CD4-positive, alpha-beta T cell (primary cell): Measurements from ENCODE around the gene CCDC102B. TPM values are rescaled to one million over a fixed set of nuclear protein-coding genes. Genes with fewer than 3 reads are reported as not detected.

Experiments used
- ATAC-seq: fragments of 200-7000 bp; cut with Tn5 transposase; one replicate; pipeline ENCODE4 v1.10.0; 2022; ENCODE audit warnings: mild to moderate bottlenecking; ENCODE audit not compliant: poor library complexity
- CTCF ChIA-PET: fragments of 350-600 bp; sonication (Branson Sonifier 250); formaldehyde crosslinking; loops from one replicate; lab custom pipeline; 2021; ENCODE audit warnings: antibody characterized with exemption, inconsistent platforms; lab: Charles Lee
- POLR2A ChIA-PET: fragments of 350-600 bp; sonication (Branson Sonifier 250); formaldehyde crosslinking; loops from one replicate; lab custom pipeline; 2021; ENCODE audit warnings: antibody characterized with exemption, inconsistent platforms; lab: Charles Lee
- DNase-seq, 14 experiments: peaks; one replicate each; pipeline ENCODE4 v3.0.0-alpha.2; 2013 to 2020; ENCODE audit warnings: mixed read lengths in 2 of 14
- H3K27ac ChIP-seq, 2 donors: one replicate each; pipeline versions ENCODE4 v1.5.1 to v1.7.0; 2013; ENCODE audit warnings: low read length in 2 of 2, low read depth in 1 of 2, mild to moderate bottlenecking in 1 of 2
- H3K27me3 ChIP-seq, 2 experiments: 1 replicate in 1 of 2; 2 replicates in 1 of 2; pipeline versions ENCODE4 v1.6.1 to v1.7.0; 2013; ENCODE audit warnings: low read length in 2 of 2, control low read depth in 1 of 2, mild to moderate bottlenecking in 1 of 2, moderate library complexity in 1 of 2; ENCODE audit not compliant: insufficient read depth in 2 of 2, control insufficient read depth in 1 of 2
- H3K36me3 ChIP-seq: one replicate; pipeline ENCODE4 v1.6.1; 2013; ENCODE audit warnings: low read length, control low read depth; ENCODE audit not compliant: insufficient read depth
- H3K4me1 ChIP-seq: one replicate; pipeline ENCODE4 v1.6.1; 2013; ENCODE audit warnings: low read length, control low read depth; ENCODE audit not compliant: insufficient read depth
- H3K4me3 ChIP-seq: one replicate; pipeline ENCODE4 v1.5.1; 2013; ENCODE audit warnings: mild to moderate bottlenecking, low read length, moderate library complexity
- H3K9me3 ChIP-seq, 2 experiments: 1 replicate in 1 of 2; 2 replicates in 1 of 2; pipeline versions ENCODE4 v1.6.1 to v1.7.0; 2013; ENCODE audit warnings: low read length in 2 of 2, mild to moderate bottlenecking in 2 of 2, control low read depth in 1 of 2, moderate library complexity in 1 of 2; ENCODE audit not compliant: control insufficient read depth in 1 of 2, insufficient read depth in 1 of 2
- H3K27ac Mint-ChIP-seq: one replicate; pipeline ENCODE4 v1.8.0; 2020; ENCODE audit warnings: mixed read lengths
- H3K27me3 Mint-ChIP-seq: one replicate; pipeline ENCODE4 v1.8.0; 2021; ENCODE audit warnings: mixed read lengths
- H3K36me3 Mint-ChIP-seq: one replicate; pipeline ENCODE4 v1.8.0; 2021; ENCODE audit warnings: low read depth, mixed read lengths
- H3K4me1 Mint-ChIP-seq: one replicate; pipeline ENCODE4 v1.8.0; 2021; ENCODE audit warnings: low read depth, mixed read lengths
- H3K4me3 Mint-ChIP-seq: one replicate; pipeline ENCODE4 v1.8.0; 2020; ENCODE audit warnings: mild to moderate bottlenecking, mixed read lengths
- H3K9me3 Mint-ChIP-seq: one replicate; pipeline ENCODE4 v1.8.0; 2020; ENCODE audit warnings: mixed read lengths
- intact Hi-C, 2 experiments: fragments of 100-400 bp; cut with DNase I in 1 of 2; cut with micrococcal nuclease in 1 of 2; formaldehyde crosslinking; loops; one replicate each; pipeline versions ENCODE4 v1.15.1 to v1.9.0; 2023 to 2025; cut with DNase I, micrococcal nuclease
- total RNA-seq, 174 experiments: library from RNA in 2 of 174; stranded (reverse) in 2 of 174; gene quantifications; one replicate each; pipeline ENCODE4 v1.2.3 and lab custom pipeline; 2021 to 2026
- TF ChIP-seq, protein P1 (sequence below): fragments of 200-600 bp; IDR thresholded peaks from one replicate; pipeline ENCODE4 v1.8.0; 2022; ENCODE audit warnings: antibody characterized with exemption, mild to moderate bottlenecking

Gene CCDC102B
- total RNA-seq, 2 experiments from 2014 or later, result 2.6 to 3.0 TPM

DNA sequence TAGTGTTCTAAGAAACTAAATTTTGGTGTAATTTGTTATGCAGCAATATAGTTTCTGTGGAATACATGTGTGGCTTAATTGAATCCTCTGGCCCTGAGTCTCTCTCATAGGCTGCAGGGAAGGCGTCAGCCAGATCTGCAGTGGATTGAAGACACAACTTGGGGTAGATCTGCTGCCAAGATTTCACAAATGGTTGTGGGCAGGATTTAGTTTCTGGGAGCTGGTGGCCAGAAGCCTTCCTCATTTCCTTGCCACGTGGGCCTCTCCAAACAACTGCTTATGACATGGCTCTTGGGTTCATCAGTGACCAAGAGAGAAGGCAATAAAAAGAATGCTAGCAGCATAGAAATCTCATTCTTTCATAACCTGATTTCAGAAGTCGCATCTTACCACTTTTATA, 28.2 kb downstream of the CCDC102B start:
- POLR2A ChIA-PET, result no interaction called here

GRCh38 chr18:68830256-68831045, 32.6 kb downstream of the CCDC102B start:
- no peak for ATAC-seq
- ChIA-PET POLR2A (no interaction called here), CTCF (no interaction called here)
- intact Hi-C loops, result no loop called here
- H3K4me3 ChIP-seq, result no peak overlapping the region
- TF ChIP-seq, protein P1, sequence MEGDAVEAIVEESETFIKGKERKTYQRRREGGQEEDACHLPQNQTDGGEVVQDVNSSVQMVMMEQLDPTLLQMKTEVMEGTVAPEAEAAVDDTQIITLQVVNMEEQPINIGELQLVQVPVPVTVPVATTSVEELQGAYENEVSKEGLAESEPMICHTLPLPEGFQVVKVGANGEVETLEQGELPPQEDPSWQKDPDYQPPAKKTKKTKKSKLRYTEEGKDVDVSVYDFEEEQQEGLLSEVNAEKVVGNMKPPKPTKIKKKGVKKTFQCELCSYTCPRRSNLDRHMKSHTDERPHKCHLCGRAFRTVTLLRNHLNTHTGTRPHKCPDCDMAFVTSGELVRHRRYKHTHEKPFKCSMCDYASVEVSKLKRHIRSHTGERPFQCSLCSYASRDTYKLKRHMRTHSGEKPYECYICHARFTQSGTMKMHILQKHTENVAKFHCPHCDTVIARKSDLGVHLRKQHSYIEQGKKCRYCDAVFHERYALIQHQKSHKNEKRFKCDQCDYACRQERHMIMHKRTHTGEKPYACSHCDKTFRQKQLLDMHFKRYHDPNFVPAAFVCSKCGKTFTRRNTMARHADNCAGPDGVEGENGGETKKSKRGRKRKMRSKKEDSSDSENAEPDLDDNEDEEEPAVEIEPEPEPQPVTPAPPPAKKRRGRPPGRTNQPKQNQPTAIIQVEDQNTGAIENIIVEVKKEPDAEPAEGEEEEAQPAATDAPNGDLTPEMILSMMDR, result no peak
- no peak overlapping the region for H3K27ac Mint-ChIP-seq
- no peak overlapping the region for H3K27ac ChIP-seq
- H3K36me3 Mint-ChIP-seq, result no peaks in the 10 kb centered on the region
- H3K4me3 Mint-ChIP-seq, result no peak overlapping the region
- no peaks in the 10 kb centered on the region for H3K9me3 ChIP-seq
- H3K9me3 Mint-ChIP-seq, result no peaks in the 10 kb centered on the region
- no peaks in the 10 kb centered on the region for H3K27me3 Mint-ChIP-seq
- H3K4me1 Mint-ChIP-seq, result no peaks in the 10 kb centered on the region
- no peaks in the 10 kb centered on the region for H3K27me3 ChIP-seq
- no peaks in the 10 kb centered on the region for H3K4me1 ChIP-seq
- no peaks in the 10 kb centered on the region for H3K36me3 ChIP-seq
- DNase-seq, result no peak

More for the DNA sequence above, 28.2 kb downstream of the CCDC102B start:
- Mint-ChIP-seq H3K27ac (no peak overlapping the region), H3K4me3 (no peak overlapping the region), H3K9me3 (no peaks in the 10 kb centered on the region), H3K36me3 (no peaks in the 10 kb centered on the region), H3K4me1 (no peaks in the 10 kb centered on the region), H3K27me3 (no peaks in the 10 kb centered on the region)
- Histone ChIP-seq H3K4me3 (no peak overlapping the region), H3K36me3 (no peaks in the 10 kb centered on the region), H3K9me3 (no peaks in the 10 kb centered on the region), H3K4me1 (no peaks in the 10 kb centered on the region), H3K27me3 (no peaks in the 10 kb centered on the region), H3K27ac (no peak overlapping the region)
- TF ChIP-seq, protein P1, result no peak
- intact Hi-C loops, result no loop called here
- no peak for DNase-seq
- no peak for ATAC-seq
- CTCF ChIA-PET, result no interaction called here

GRCh38 chr18:68833756-68834155, 35.9 kb downstream of the CCDC102B start:
- ChIA-PET CTCF (no interaction called here), POLR2A (no interaction called here)
- intact Hi-C loops, result no loop called here

More at GRCh38 chr18:68833756-68834155, 35.9 kb downstream of the CCDC102B start:
- Mint-ChIP-seq H3K4me1 (no peaks in the 10 kb centered on the region), H3K9me3 (no peaks in the 10 kb centered on the region), H3K27ac (no peak overlapping the region), H3K27me3 (no peaks in the 10 kb centered on the region), H3K4me3 (no peak overlapping the region), H3K36me3 (no peaks in the 10 kb centered on the region)
- Histone ChIP-seq H3K36me3 (no peaks in the 10 kb centered on the region), H3K27ac (no peak overlapping the region), H3K4me1 (no peaks in the 10 kb centered on the region), H3K27me3 (no peaks in the 10 kb centered on the region), H3K4me3 (no peak overlapping the region), H3K9me3 (no peaks in the 10 kb centered on the region)
- TF ChIP-seq, protein P1, result no peak
- ATAC-seq (no peak), DNase-seq (no peak)
